ENCODE measurements around the gene INTS2. TPM values are rescaled to one million over a fixed set of nuclear protein-coding genes. Genes with fewer than 3 reads are reported as not detected.

The INTS2 gene, protein sequence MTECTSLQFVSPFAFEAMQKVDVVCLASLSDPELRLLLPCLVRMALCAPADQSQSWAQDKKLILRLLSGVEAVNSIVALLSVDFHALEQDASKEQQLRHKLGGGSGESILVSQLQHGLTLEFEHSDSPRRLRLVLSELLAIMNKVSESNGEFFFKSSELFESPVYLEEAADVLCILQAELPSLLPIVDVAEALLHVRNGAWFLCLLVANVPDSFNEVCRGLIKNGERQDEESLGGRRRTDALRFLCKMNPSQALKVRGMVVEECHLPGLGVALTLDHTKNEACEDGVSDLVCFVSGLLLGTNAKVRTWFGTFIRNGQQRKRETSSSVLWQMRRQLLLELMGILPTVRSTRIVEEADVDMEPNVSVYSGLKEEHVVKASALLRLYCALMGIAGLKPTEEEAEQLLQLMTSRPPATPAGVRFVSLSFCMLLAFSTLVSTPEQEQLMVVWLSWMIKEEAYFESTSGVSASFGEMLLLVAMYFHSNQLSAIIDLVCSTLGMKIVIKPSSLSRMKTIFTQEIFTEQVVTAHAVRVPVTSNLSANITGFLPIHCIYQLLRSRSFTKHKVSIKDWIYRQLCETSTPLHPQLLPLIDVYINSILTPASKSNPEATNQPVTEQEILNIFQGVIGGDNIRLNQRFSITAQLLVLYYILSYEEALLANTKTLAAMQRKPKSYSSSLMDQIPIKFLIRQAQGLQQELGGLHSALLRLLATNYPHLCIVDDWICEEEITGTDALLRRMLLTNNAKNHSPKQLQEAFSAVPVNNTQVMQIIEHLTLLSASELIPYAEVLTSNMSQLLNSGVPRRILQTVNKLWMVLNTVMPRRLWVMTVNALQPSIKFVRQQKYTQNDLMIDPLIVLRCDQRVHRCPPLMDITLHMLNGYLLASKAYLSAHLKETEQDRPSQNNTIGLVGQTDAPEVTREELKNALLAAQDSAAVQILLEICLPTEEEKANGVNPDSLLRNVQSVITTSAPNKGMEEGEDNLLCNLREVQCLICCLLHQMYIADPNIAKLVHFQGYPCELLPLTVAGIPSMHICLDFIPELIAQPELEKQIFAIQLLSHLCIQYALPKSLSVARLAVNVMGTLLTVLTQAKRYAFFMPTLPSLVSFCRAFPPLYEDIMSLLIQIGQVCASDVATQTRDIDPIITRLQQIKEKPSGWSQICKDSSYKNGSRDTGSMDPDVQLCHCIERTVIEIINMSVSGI
- total RNA-seq (2021; fragmentation: NEBNext Ultra II Directional; extraction: Animal tissue kit (Norgen Biotek cat#: 25700)), result 10 to 100 TPM in 2 of 6 experiments, 1 to 10 TPM in 4; 8.1 to 10.1 (median 9.5) TPM
- long read RNA-seq, full-length matches to known transcripts, result 1 of 3 reads
- long read RNA-seq, partial matches to known transcripts, result 2 of 3 reads
- long read RNA-seq, other reads (novel, unspliced or antisense), result 0 of 3 reads

- peak within 1 kb of the TSS; percentile 92 for H3K27ac Mint-ChIP-seq
- TF ChIP-seq CTCF (IDR thresholded peaks at IDR 0.05), result no peak; the same call in 1 of the 2 replicates
- peak within 1 kb of the TSS; percentile 91 for H3K4me3 Mint-ChIP-seq
- H3K27me3 Mint-ChIP-seq (ENCODE audit: insufficient read depth), result no peaks in the 10 kb centered on the region
- DNase-seq, result peak; percentile 94
- no peaks in the 10 kb centered on the region for H3K9me3 Mint-ChIP-seq
- H3K4me1 Mint-ChIP-seq (ENCODE audit: low read depth), result peaks cover 18% of the 10 kb centered on the region
- H3K36me3 Mint-ChIP-seq (ENCODE audit: low read depth), result peaks cover 3% of the 10 kb centered on the region; the same call in 1 of the 2 replicates
Measured at GRCh38 chr17:61927208-61928100, at the start of gene INTS2. INTS2 (minus strand) TSS chr17:61927982; CDS start chr17:61926644, 1,338 bp downstream.

DNA sequence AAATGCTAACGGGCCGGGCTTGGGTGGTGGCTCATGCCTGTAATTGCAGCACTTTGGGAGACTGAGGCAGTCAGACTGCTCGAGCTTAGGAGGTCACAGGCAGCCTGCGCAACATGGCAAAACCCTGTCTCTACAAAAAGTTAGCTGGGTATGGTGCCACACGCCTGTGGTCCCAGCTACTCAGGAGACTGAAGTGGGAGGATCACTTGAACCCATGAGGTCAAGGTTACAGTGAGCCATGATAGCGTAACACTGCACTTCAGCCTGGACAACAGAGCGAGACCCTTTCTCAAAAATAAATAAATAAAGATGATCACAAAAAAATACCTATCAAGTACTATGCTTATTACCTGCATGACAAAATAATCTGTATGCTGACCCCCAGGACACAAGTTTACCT, 46.3 kb upstream of the INTS2 start:
- no peak overlapping the region for H3K4me3 Mint-ChIP-seq
- peaks cover 2% of the 10 kb centered on the region; the same call in 1 of the 2 replicates for H3K27me3 Mint-ChIP-seq (ENCODE audit: insufficient read depth)
- no peak for DNase-seq
- H3K9me3 Mint-ChIP-seq, result no peaks in the 10 kb centered on the region
- H3K27ac Mint-ChIP-seq, result no peak overlapping the region
- no peaks in the 10 kb centered on the region for H3K4me1 Mint-ChIP-seq (ENCODE audit: low read depth)
- peaks cover 20% of the 10 kb centered on the region for H3K36me3 Mint-ChIP-seq (ENCODE audit: low read depth)
- no peak for TF ChIP-seq CTCF (IDR thresholded peaks at IDR 0.05)

GRCh38 chr17:61972311-61972710, 44.5 kb upstream of the INTS2 start:
- peaks cover 9% of the 10 kb centered on the region for H3K36me3 Mint-ChIP-seq (ENCODE audit: low read depth)
- DNase-seq, result no peak
- no peaks in the 10 kb centered on the region for H3K27me3 Mint-ChIP-seq (ENCODE audit: insufficient read depth)
- H3K9me3 Mint-ChIP-seq, result no peaks in the 10 kb centered on the region
- no peak overlapping the region; the same call in 1 of the 2 replicates for H3K27ac Mint-ChIP-seq
- H3K4me3 Mint-ChIP-seq, result no peak overlapping the region
- no peaks in the 10 kb centered on the region for H3K4me1 Mint-ChIP-seq (ENCODE audit: low read depth)
- TF ChIP-seq CTCF (IDR thresholded peaks at IDR 0.05), result no peak

DNA sequence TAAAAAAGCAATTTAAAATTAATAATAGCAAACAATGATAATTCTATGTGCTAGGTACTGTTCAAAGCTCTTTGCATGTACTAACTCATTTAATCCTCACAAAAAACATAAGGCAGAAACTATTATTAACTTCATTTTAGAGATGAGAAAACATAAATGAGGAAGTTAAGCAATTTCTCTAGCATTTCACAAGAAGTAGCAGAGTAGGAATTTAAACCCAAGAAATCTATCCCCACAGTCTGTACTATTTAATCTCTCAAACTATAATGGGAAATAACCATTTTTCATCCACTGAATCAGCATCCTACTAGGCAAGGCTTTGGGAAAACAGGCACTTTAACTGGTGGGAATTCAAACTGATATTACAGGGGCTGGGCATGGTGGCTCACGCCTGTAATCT, 42.2 kb upstream of the INTS2 start:
- Mint-ChIP-seq H3K27me3 (ENCODE audit: insufficient read depth) (no peaks in the 10 kb centered on the region), H3K27ac (no peak overlapping the region), H3K4me3 (no peak overlapping the region), H3K36me3 (ENCODE audit: low read depth) (no peaks in the 10 kb centered on the region; the same call in 1 of the 2 replicates), H3K9me3 (no peaks in the 10 kb centered on the region), H3K4me1 (ENCODE audit: low read depth) (no peaks in the 10 kb centered on the region)
- no peak for DNase-seq
- no peak for TF ChIP-seq CTCF (IDR thresholded peaks at IDR 0.05)
